CD4-positive, alpha-beta T cell (primary cell): ENCODE results near the gene MITF. TPM values are rescaled to one million over a fixed set of nuclear protein-coding genes. Genes with fewer than 3 reads are reported as not detected.

ENCODE experiments used
- ATAC-seq: fragments of 200-7000 bp; cut with Tn5 transposase; one replicate; pipeline ENCODE4 v1.10.0; 2022; ENCODE audit warnings: mild to moderate bottlenecking; ENCODE audit not compliant: poor library complexity
- CTCF ChIA-PET: fragments of 350-600 bp; sonication (Branson Sonifier 250); formaldehyde crosslinking; loops from one replicate; lab custom pipeline; 2021; ENCODE audit warnings: antibody characterized with exemption, inconsistent platforms; lab: Charles Lee
- POLR2A ChIA-PET: fragments of 350-600 bp; sonication (Branson Sonifier 250); formaldehyde crosslinking; loops from one replicate; lab custom pipeline; 2021; ENCODE audit warnings: antibody characterized with exemption, inconsistent platforms; lab: Charles Lee
- DNase-seq, 14 experiments: peaks; one replicate each; pipeline ENCODE4 v3.0.0-alpha.2; 2013 to 2020; ENCODE audit warnings: mixed read lengths in 2 of 14
- H3K27ac ChIP-seq, 2 donors: one replicate each; pipeline versions ENCODE4 v1.5.1 to v1.7.0; 2013; ENCODE audit warnings: low read length in 2 of 2, low read depth in 1 of 2, mild to moderate bottlenecking in 1 of 2
- H3K27me3 ChIP-seq, 2 experiments: 1 replicate in 1 of 2; 2 replicates in 1 of 2; pipeline versions ENCODE4 v1.6.1 to v1.7.0; 2013; ENCODE audit warnings: low read length in 2 of 2, control low read depth in 1 of 2, mild to moderate bottlenecking in 1 of 2, moderate library complexity in 1 of 2; ENCODE audit not compliant: insufficient read depth in 2 of 2, control insufficient read depth in 1 of 2
- H3K36me3 ChIP-seq: one replicate; pipeline ENCODE4 v1.6.1; 2013; ENCODE audit warnings: low read length, control low read depth; ENCODE audit not compliant: insufficient read depth
- H3K4me1 ChIP-seq: one replicate; pipeline ENCODE4 v1.6.1; 2013; ENCODE audit warnings: low read length, control low read depth; ENCODE audit not compliant: insufficient read depth
- H3K4me3 ChIP-seq: one replicate; pipeline ENCODE4 v1.5.1; 2013; ENCODE audit warnings: mild to moderate bottlenecking, low read length, moderate library complexity
- H3K9me3 ChIP-seq, 2 experiments: 1 replicate in 1 of 2; 2 replicates in 1 of 2; pipeline versions ENCODE4 v1.6.1 to v1.7.0; 2013; ENCODE audit warnings: low read length in 2 of 2, mild to moderate bottlenecking in 2 of 2, control low read depth in 1 of 2, moderate library complexity in 1 of 2; ENCODE audit not compliant: control insufficient read depth in 1 of 2, insufficient read depth in 1 of 2
- H3K27ac Mint-ChIP-seq: one replicate; pipeline ENCODE4 v1.8.0; 2020; ENCODE audit warnings: mixed read lengths
- H3K27me3 Mint-ChIP-seq: one replicate; pipeline ENCODE4 v1.8.0; 2021; ENCODE audit warnings: mixed read lengths
- H3K36me3 Mint-ChIP-seq: one replicate; pipeline ENCODE4 v1.8.0; 2021; ENCODE audit warnings: low read depth, mixed read lengths
- H3K4me1 Mint-ChIP-seq: one replicate; pipeline ENCODE4 v1.8.0; 2021; ENCODE audit warnings: low read depth, mixed read lengths
- H3K4me3 Mint-ChIP-seq: one replicate; pipeline ENCODE4 v1.8.0; 2020; ENCODE audit warnings: mild to moderate bottlenecking, mixed read lengths
- H3K9me3 Mint-ChIP-seq: one replicate; pipeline ENCODE4 v1.8.0; 2020; ENCODE audit warnings: mixed read lengths
- intact Hi-C, 2 experiments: fragments of 100-400 bp; cut with DNase I in 1 of 2; cut with micrococcal nuclease in 1 of 2; formaldehyde crosslinking; loops; one replicate each; pipeline versions ENCODE4 v1.15.1 to v1.9.0; 2023 to 2025; cut with DNase I, micrococcal nuclease
- total RNA-seq, 174 experiments: library from RNA in 2 of 174; stranded (reverse) in 2 of 174; gene quantifications; one replicate each; pipeline ENCODE4 v1.2.3 and lab custom pipeline; 2021 to 2026
- TF ChIP-seq, protein P1 (sequence below): fragments of 200-600 bp; IDR thresholded peaks from one replicate; pipeline ENCODE4 v1.8.0; 2022; ENCODE audit warnings: antibody characterized with exemption, mild to moderate bottlenecking

Gene MITF
- total RNA-seq, 2 experiments from 2014 or later = not detected

- Mint-ChIP-seq H3K27me3 (peaks cover 3% of the 10 kb centered on the region), H3K36me3 (no peaks in the 10 kb centered on the region), H3K9me3 (no peaks in the 10 kb centered on the region), H3K27ac (no peak overlapping the region), H3K4me3 (no peak overlapping the region), H3K4me1 (no peaks in the 10 kb centered on the region)
- TF ChIP-seq, protein P1, sequence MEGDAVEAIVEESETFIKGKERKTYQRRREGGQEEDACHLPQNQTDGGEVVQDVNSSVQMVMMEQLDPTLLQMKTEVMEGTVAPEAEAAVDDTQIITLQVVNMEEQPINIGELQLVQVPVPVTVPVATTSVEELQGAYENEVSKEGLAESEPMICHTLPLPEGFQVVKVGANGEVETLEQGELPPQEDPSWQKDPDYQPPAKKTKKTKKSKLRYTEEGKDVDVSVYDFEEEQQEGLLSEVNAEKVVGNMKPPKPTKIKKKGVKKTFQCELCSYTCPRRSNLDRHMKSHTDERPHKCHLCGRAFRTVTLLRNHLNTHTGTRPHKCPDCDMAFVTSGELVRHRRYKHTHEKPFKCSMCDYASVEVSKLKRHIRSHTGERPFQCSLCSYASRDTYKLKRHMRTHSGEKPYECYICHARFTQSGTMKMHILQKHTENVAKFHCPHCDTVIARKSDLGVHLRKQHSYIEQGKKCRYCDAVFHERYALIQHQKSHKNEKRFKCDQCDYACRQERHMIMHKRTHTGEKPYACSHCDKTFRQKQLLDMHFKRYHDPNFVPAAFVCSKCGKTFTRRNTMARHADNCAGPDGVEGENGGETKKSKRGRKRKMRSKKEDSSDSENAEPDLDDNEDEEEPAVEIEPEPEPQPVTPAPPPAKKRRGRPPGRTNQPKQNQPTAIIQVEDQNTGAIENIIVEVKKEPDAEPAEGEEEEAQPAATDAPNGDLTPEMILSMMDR = no peak
- Histone ChIP-seq H3K27ac (no peak overlapping the region), H3K36me3 (no peaks in the 10 kb centered on the region), H3K9me3 (peaks cover 0 to 4% of the 10 kb centered on the region in 2 experiments), H3K4me1 (no peaks in the 10 kb centered on the region), H3K27me3 (no peaks in the 10 kb centered on the region), H3K4me3 (no peak overlapping the region)
- DNase-seq (no peak), ATAC-seq (no peak)
- POLR2A ChIA-PET = no interaction called here
- intact Hi-C loops = no loop called here
- CTCF ChIA-PET = no interaction called here
Measured at GRCh38 chr3:69881756-69882428, 142.6 kb downstream of the MITF start.

DNA sequence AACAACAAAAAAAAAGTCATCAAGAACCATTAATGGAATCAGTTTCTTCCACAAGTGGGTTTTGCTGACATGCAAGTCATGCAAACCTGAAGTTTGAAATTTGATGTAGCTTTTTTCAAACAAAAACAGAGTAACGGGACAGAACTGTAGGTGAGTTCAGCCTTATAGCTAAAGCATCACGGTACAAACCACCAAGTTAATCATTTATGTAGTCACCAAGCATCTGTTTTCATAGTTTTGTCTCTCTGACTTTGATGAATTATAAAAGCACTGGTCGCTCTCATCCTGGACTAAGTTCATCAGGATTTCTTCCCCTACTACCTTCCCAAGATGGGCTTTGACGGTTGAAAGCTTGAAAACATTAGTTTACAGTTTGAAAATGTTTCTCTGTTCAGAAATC is 143.3 kb downstream of the MITF start:
- H3K36me3 ChIP-seq = no peaks in the 10 kb centered on the region
- H3K4me1 Mint-ChIP-seq = no peaks in the 10 kb centered on the region
- H3K9me3 Mint-ChIP-seq = no peaks in the 10 kb centered on the region
- H3K27me3 Mint-ChIP-seq = peaks cover 3% of the 10 kb centered on the region
- POLR2A ChIA-PET = no interaction called here
- CTCF ChIA-PET = no interaction called here
- H3K27me3 ChIP-seq = no peaks in the 10 kb centered on the region
- intact Hi-C loops = no loop called here
- no peaks in the 10 kb centered on the region for H3K4me1 ChIP-seq
- no peak overlapping the region for H3K4me3 Mint-ChIP-seq
- H3K27ac ChIP-seq = no peak overlapping the region
- TF ChIP-seq, protein P1 = no peak
- peaks cover 0 to 4% of the 10 kb centered on the region in 2 experiments for H3K9me3 ChIP-seq
- no peak for ATAC-seq
- DNase-seq = no peak
- no peak overlapping the region for H3K27ac Mint-ChIP-seq
- H3K4me3 ChIP-seq = no peak overlapping the region
- H3K36me3 Mint-ChIP-seq = no peaks in the 10 kb centered on the region

DNA sequence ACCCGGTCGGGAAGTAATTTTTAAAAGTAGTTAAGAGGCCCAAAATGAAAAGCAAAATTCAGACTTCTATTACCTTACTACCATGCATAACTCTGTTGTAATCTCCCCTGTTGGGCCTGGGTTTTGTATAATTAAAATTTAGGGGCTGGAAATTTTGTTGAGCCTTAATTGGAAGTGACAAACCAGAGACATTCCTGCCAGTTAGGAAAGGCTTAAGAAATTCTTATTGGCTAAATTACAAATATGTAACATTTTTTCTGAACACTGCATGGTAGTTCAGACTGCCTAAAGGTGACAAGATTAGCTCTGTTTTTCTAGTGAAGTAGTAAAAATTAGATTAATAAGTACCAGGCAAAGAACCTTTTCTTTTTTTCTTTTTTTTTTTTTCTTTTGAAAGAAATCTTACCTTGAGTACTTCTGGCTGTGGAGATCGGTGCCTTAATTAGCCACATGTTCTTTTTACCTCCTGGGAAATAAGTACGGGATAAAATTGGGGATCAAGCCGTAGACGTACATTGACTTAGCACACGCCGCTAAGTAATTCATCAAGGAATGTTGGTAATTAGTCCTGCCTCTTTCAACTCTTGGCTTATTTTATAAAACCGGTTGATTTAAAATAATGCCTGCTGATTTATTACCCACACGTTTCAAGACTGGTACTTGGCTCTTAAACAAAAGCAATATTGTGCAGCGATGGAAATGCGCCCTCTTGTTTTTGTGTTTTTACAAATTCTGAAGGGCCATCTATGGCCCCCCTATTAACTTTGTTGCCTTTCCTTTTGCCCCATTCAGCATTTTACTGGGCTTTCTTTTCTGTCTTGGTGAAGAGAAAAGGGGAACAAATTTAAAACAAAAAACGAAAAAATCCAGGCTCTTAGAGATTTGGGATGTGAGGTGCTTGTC is 149.0 kb downstream of the MITF start:
- Mint-ChIP-seq H3K4me1 (no peaks in the 10 kb centered on the region), H3K36me3 (no peaks in the 10 kb centered on the region), H3K27me3 (peaks cover 3% of the 10 kb centered on the region), H3K4me3 (no peak overlapping the region), H3K27ac (no peak overlapping the region), H3K9me3 (no peaks in the 10 kb centered on the region)
- Histone ChIP-seq H3K9me3 (no peaks in the 10 kb centered on the region), H3K4me3 (no peak overlapping the region), H3K36me3 (no peaks in the 10 kb centered on the region), H3K27ac (no peak overlapping the region), H3K27me3 (no peaks in the 10 kb centered on the region), H3K4me1 (no peaks in the 10 kb centered on the region)
- intact Hi-C loops = no loop called here
- CTCF ChIA-PET = no interaction called here
- no peak for ATAC-seq
- TF ChIP-seq, protein P1 = no peak
- POLR2A ChIA-PET = no interaction called here
- no peak for DNase-seq
